WTC11 (cell line): ENCODE data around the gene FAM8A1. TPM values are rescaled to one million over a fixed set of nuclear protein-coding genes. Genes with fewer than 3 reads are reported as not detected.

ENCODE experiments used
- ATAC-seq: fragments of 200-7000 bp; cut with Tn5 transposase; 2 replicates; pipeline ENCODE4 v1.10.0; 2021; ENCODE audit warnings: mild to moderate bottlenecking, moderate library complexity
- CTCF ChIA-PET: fragments of 300-600 bp; sonication (Branson Sonifier 250); formaldehyde crosslinking; loops from one replicate; lab custom pipeline; 2021; ENCODE audit warnings: antibody characterized with exemption; lab: Charles Lee
- POLR2A ChIA-PET: fragments of 350-600 bp; sonication (Branson Sonifier 250); formaldehyde crosslinking; loops from one replicate; lab custom pipeline; 2021; ENCODE audit warnings: antibody characterized with exemption; lab: Charles Lee
- DNase-seq: peaks from one replicate; pipeline ENCODE4 v3.0.0; 2021; ENCODE audit warnings: low spot score
- H3K27ac Mint-ChIP-seq: 2 replicates; pipeline ENCODE4 v1.8.0; 2021; ENCODE audit warnings: mixed read lengths
- H3K27me3 Mint-ChIP-seq: 2 replicates; pipeline ENCODE4 v1.8.0; 2021; ENCODE audit warnings: low read depth, mild to moderate bottlenecking, moderate library complexity, mixed read lengths
- H3K36me3 Mint-ChIP-seq: 2 replicates; pipeline ENCODE4 v1.8.0; 2021; ENCODE audit warnings: mixed read lengths
- H3K4me1 Mint-ChIP-seq: 2 replicates; pipeline ENCODE4 v1.8.0; 2022; ENCODE audit warnings: mixed read lengths
- H3K4me3 Mint-ChIP-seq: 2 replicates; pipeline ENCODE4 v1.8.0; 2021; ENCODE audit warnings: mild to moderate bottlenecking, moderate library complexity, mixed read lengths
- H3K9me3 Mint-ChIP-seq: 2 replicates; pipeline ENCODE4 v1.8.0; 2021; ENCODE audit warnings: mixed read lengths
- ATF3 ChIP-seq: sonication (generic); formaldehyde crosslinking; conservative IDR thresholded peaks from 2 replicates; pipeline ENCODE4 v1.8.1; 2022; ENCODE audit warnings: mild to moderate bottlenecking, missing genetic modification reagents
- CDX4 ChIP-seq: fragments of 250-450 bp; sonication (Bioruptor Pico); IDR thresholded peaks from 2 replicates; pipeline ENCODE4 v1.9.0; 2021; ENCODE audit warnings: moderate library complexity, mild to moderate bottlenecking, inconsistent platforms, borderline replicate concordance
- CREB1 ChIP-seq: sonication (generic); formaldehyde crosslinking; IDR thresholded peaks from 2 replicates; pipeline ENCODE4 v1.8.0; 2023; ENCODE audit warnings: mild to moderate bottlenecking, missing genetic modification reagents
- GABPB1 ChIP-seq: sonication (generic); formaldehyde crosslinking; IDR thresholded peaks from 2 replicates; pipeline ENCODE4 v1.8.1; 2023; ENCODE audit warnings: mild to moderate bottlenecking, missing genetic modification reagents
- IRF2 ChIP-seq: sonication (generic); formaldehyde crosslinking; IDR thresholded peaks from 2 replicates; pipeline ENCODE4 v1.8.0; 2022; ENCODE audit warnings: low read depth, missing genetic modification reagents, borderline replicate concordance
- KAT7 ChIP-seq: sonication (generic); formaldehyde crosslinking; IDR thresholded peaks from 2 replicates; pipeline ENCODE4 v1.8.1; 2023; ENCODE audit warnings: missing genetic modification reagents, mild to moderate bottlenecking, borderline replicate concordance
- NFATC4 ChIP-seq: fragments of 250-450 bp; sonication (Bioruptor Pico); IDR thresholded peaks from 2 replicates; pipeline ENCODE4 v1.9.0; 2021; ENCODE audit warnings: mild to moderate bottlenecking
- PREB ChIP-seq: sonication (generic); formaldehyde crosslinking; IDR thresholded peaks from 2 replicates; pipeline ENCODE4 v1.8.1; 2022; ENCODE audit warnings: mild to moderate bottlenecking, missing genetic modification reagents, moderate library complexity, borderline replicate concordance
- TCF7 ChIP-seq: sonication (generic); formaldehyde crosslinking; IDR thresholded peaks from 2 replicates; pipeline ENCODE4 v1.8.0; 2022; ENCODE audit warnings: mild to moderate bottlenecking, low read depth, missing genetic modification reagents, moderate library complexity
- ZNF232 ChIP-seq: sonication (generic); formaldehyde crosslinking; IDR thresholded peaks from 2 replicates; pipeline ENCODE4 v1.8.0; 2022; ENCODE audit warnings: mild to moderate bottlenecking, missing genetic modification reagents
- ZNF671 ChIP-seq: fragments of 250-450 bp; sonication (Bioruptor Pico); IDR thresholded peaks from 2 replicates; pipeline ENCODE4 v1.8.0; 2021; ENCODE audit warnings: mild to moderate bottlenecking
- total RNA-seq: library from RNA; stranded (reverse); gene quantifications from 3 replicates; pipeline ENCODE4 v1.2.3, GENCODE V29; 2021
- TF ChIP-seq, protein P1 (sequence below): sonication (generic); formaldehyde crosslinking; IDR thresholded peaks from 2 replicates; pipeline ENCODE4 v1.8.0; 2022; ENCODE audit warnings: mild to moderate bottlenecking, missing genetic modification reagents
- TF ChIP-seq, protein P2 (sequence below): fragments of 250-450 bp; sonication (Bioruptor Pico); IDR thresholded peaks from 2 replicates; pipeline ENCODE4 v1.9.0; 2021; ENCODE audit warnings: mild to moderate bottlenecking

Gene FAM8A1
- total RNA-seq, 1 experiment from 2014 or later, result 10.3 TPM

DNA sequence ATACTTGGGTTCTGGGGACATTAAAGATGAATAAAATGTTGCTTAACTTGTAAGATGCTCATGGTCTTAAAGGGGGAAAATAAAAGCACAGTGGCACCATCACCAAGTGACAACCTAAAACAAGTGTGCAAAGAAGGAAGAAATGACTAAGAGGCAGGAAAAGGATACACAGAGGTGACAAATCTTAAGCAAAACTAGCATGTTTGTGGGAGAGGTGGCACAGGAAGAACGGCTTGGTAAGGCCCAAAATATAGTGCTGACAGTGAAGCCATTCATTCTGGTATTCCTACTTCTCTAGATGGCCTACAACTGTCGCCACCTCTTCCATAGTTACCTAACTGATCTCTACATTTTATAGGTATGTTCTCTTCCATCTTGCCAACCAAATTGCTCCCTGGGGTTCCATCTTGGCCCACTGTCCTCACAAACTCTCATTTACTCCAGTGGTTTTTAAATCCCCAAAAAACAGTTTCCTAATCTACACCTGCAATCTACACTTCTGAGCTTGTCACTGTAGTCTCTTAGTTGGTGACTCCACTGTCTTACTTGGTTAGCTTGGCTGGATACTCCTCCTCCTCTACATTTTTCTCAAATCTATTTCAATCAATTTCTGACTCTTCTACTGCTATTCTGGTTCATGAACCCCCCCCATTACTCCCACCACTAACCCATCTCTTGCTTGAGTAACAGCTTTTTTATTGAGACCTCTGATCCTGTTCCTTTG is 33.5 kb downstream of the FAM8A1 start:
- Mint-ChIP-seq H3K4me3 (no peak overlapping the region), H3K27ac (peak overlapping the region; percentile 3; the same call in 1 of the 2 replicates), H3K36me3 (peaks cover 79% of the 10 kb centered on the region), H3K27me3 (no peaks in the 10 kb centered on the region), H3K9me3 (no peaks in the 10 kb centered on the region), H3K4me1 (no peaks in the 10 kb centered on the region)
- ChIA-PET CTCF (no interaction called here), POLR2A (no interaction called here)
- ATAC-seq, result no peak
- TF ChIP-seq TCF7 (CRISPR knock-in tag) (no peak), KAT7 (no peak), NFATC4 (CRISPR knock-in tag) (no peak)
- TF ChIP-seq, all 79 proteins: peak for 0
- no peak for DNase-seq

DNA sequence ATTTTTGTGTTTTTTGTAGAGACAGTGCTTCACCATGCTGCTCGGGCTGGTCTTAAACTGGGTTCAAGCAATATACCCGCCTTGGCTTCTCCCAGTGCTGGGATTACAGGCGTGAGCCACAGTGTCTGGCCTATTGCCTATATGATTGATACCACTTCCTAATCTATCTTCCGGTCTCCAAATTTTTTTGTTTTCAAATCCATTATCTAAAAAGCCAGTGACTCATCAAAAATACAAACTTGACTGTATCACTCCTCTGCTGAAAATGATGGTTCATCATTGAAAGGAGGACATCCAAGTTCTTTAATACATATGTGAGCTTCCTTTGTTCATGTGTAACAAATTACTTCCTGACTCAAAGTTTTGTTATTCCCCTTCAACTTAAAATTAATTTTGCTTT is 35.5 kb downstream of the FAM8A1 start:
- POLR2A ChIA-PET, result no interaction called here
- no peaks in the 10 kb centered on the region for H3K27me3 Mint-ChIP-seq

GRCh38 chr6:17638212-17638715 is 38.2 kb downstream of the FAM8A1 start:
- no peak for ATAC-seq
- ChIA-PET CTCF (no interaction called here), POLR2A (no interaction called here)
- no peaks in the 10 kb centered on the region for H3K4me1 Mint-ChIP-seq
- TF ChIP-seq ATF3 (no peak), CREB1 (no peak), ZNF671 (CRISPR knock-in tag) (no peak)
- H3K9me3 Mint-ChIP-seq, result no peaks in the 10 kb centered on the region
- peaks cover 77% of the 10 kb centered on the region for H3K36me3 Mint-ChIP-seq
- H3K4me3 Mint-ChIP-seq, result no peak overlapping the region
- DNase-seq, result no peak
- H3K27ac Mint-ChIP-seq, result no peak overlapping the region
- no peaks in the 10 kb centered on the region for H3K27me3 Mint-ChIP-seq

More for the DNA sequence above, 35.5 kb downstream of the FAM8A1 start:
- CTCF ChIA-PET, result interaction anchor here (1.0 kb wide), 1 partner anchor 35 kb away, joined by 3 read pairs; no protein-coding TSS in a partner anchor
- no peak for DNase-seq
- no peaks in the 10 kb centered on the region for H3K4me1 Mint-ChIP-seq
- H3K36me3 Mint-ChIP-seq, result peaks cover 79% of the 10 kb centered on the region
- no peak for TF ChIP-seq CREB1
- TF ChIP-seq, protein P1, sequence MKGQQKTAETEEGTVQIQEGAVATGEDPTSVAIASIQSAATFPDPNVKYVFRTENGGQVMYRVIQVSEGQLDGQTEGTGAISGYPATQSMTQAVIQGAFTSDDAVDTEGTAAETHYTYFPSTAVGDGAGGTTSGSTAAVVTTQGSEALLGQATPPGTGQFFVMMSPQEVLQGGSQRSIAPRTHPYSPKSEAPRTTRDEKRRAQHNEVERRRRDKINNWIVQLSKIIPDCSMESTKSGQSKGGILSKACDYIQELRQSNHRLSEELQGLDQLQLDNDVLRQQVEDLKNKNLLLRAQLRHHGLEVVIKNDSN (CRISPR knock-in tag), result no peak
- TF ChIP-seq, protein P2, sequence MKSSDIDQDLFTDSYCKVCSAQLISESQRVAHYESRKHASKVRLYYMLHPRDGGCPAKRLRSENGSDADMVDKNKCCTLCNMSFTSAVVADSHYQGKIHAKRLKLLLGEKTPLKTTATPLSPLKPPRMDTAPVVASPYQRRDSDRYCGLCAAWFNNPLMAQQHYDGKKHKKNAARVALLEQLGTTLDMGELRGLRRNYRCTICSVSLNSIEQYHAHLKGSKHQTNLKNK (CRISPR knock-in tag), result no peak
- TF ChIP-seq ZNF232 (CRISPR knock-in tag), result no peak
- ATAC-seq, result no peak
- peak overlapping the region; percentile 50; the same call in 1 of the 2 replicates for H3K27ac Mint-ChIP-seq
- H3K4me3 Mint-ChIP-seq, result no peak overlapping the region
- H3K9me3 Mint-ChIP-seq, result no peaks in the 10 kb centered on the region

GRCh38 chr6:17640477-17640917 is 40.4 kb downstream of the FAM8A1 start:
- Mint-ChIP-seq H3K9me3 (no peaks in the 10 kb centered on the region), H3K27me3 (no peaks in the 10 kb centered on the region), H3K4me3 (no peak overlapping the region), H3K4me1 (no peaks in the 10 kb centered on the region), H3K36me3 (peaks cover 83% of the 10 kb centered on the region), H3K27ac (peak overlapping the region; percentile 48; the same call in 1 of the 2 replicates)
- no peak for ATAC-seq
- ChIA-PET CTCF (no interaction called here), POLR2A (no interaction called here)
- DNase-seq, result no peak
- TF ChIP-seq GABPB1 (CRISPR knock-in tag), result peak; percentile 91
- TF ChIP-seq, protein P2 (CRISPR knock-in tag), result no peak

DNA sequence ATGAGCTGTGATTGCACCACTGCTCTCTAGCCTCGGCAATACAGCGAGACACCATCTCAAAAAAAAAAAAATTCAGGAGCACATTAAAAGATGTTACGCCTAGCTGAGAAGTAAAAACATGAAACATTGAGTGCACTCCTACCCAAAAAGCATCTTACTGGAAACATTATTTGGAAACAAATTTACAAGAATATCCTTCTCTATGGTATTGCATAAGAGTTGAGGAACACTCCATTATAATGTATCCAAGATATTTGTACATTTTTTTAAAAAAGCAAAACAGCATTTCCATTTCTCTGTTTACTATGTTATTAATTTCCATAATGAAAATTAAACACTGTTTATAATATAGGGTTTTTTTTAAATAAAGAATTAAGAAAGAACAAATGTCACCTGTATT is 48.6 kb downstream of the FAM8A1 start:
- Mint-ChIP-seq H3K27me3 (no peaks in the 10 kb centered on the region), H3K36me3 (peaks cover 57% of the 10 kb centered on the region), H3K27ac (no peak overlapping the region), H3K4me1 (no peaks in the 10 kb centered on the region), H3K4me3 (no peak overlapping the region), H3K9me3 (no peaks in the 10 kb centered on the region)
- no peak for ATAC-seq
- DNase-seq, result no peak
- TF ChIP-seq PREB (CRISPR knock-in tag) (no peak), IRF2 (CRISPR knock-in tag) (no peak), ZNF671 (CRISPR knock-in tag) (no peak), CDX4 (CRISPR knock-in tag) (no peak)
- CTCF ChIA-PET, result no interaction called here
- POLR2A ChIA-PET, result no interaction called here
